Measurements from ENCODE around the gene CERK.

DNA sequence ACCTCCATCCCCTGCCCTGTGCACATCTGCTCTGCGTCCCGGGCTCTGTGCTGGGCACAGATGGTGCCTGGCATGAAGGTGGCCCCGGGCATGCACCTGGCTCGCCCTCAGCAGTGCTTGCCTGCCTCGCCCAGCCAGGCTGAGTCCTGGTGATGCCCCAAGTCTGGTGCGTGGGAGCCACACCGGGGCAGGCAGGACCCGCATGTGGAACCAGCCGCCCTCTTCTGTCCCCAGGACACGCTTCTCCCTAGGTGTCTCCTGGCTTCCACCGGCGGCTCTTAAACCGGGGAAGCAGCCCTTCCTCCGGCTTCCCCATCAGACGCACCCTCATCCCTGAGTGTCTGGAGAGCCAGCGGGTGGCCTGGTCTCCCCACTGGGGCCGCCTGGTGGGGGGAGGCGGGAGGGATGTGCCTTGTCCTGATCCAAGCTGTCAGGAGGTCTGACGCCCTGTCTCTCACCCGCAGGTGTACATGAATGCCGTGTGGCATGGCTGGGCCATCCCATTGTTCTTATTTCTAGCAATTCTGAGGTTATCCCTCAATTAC is 72.8 kb downstream of the CERK start:
- TF ChIP-seq, protein P1, sequence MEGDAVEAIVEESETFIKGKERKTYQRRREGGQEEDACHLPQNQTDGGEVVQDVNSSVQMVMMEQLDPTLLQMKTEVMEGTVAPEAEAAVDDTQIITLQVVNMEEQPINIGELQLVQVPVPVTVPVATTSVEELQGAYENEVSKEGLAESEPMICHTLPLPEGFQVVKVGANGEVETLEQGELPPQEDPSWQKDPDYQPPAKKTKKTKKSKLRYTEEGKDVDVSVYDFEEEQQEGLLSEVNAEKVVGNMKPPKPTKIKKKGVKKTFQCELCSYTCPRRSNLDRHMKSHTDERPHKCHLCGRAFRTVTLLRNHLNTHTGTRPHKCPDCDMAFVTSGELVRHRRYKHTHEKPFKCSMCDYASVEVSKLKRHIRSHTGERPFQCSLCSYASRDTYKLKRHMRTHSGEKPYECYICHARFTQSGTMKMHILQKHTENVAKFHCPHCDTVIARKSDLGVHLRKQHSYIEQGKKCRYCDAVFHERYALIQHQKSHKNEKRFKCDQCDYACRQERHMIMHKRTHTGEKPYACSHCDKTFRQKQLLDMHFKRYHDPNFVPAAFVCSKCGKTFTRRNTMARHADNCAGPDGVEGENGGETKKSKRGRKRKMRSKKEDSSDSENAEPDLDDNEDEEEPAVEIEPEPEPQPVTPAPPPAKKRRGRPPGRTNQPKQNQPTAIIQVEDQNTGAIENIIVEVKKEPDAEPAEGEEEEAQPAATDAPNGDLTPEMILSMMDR (IDR thresholded peaks at IDR 0.05; ENCODE audit: low read depth, low read length) = no peak
- TF ChIP-seq, protein P2, sequence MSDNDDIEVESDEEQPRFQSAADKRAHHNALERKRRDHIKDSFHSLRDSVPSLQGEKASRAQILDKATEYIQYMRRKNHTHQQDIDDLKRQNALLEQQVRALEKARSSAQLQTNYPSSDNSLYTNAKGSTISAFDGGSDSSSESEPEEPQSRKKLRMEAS (IDR thresholded peaks at IDR 0.05; ENCODE audit: low read depth, low read length) = no peak

All from NB4 (cell line).